Fibroblast of skin of abdomen (primary cell): ENCODE measurements around the gene GNG12.
A peak's percentile ranks its signal among the peaks of the same experiment; 100 is the strongest.

Experiments used
- DNase-seq: peaks from one replicate; pipeline ENCODE4 v3.0.0-alpha.2; 2013

GNG12 gene

DNA sequence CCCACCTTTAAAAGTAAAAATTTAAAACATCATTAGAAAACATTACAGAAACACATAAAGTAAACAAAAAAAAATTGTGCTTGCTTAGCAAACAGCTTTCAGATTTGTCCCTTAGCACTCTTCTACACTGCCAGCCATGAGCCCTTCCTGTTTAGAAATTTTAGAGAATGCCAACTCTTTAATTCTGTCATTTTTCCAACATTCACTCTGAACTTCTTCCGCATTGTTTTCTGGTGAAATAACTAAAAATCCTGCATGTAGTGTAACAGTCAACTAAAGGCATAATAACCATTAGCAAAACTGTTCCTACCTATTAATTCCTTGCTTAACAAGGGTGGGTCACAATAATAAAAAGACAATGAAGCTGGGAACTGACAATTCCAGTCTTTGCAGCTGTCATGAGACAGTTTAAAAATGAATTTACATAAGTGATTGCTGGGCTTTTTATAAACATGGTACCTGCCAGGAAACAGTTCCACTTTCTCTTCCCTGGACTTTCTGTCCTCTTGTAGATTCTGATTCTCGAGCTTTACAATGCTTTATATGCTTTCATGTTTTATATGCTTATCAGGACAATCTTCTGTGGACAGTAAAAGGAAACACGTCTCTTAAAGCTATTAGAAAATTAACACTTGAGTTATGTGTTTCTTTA, 19.0 kb downstream of the GNG12 start:
- no peak for DNase-seq

DNA sequence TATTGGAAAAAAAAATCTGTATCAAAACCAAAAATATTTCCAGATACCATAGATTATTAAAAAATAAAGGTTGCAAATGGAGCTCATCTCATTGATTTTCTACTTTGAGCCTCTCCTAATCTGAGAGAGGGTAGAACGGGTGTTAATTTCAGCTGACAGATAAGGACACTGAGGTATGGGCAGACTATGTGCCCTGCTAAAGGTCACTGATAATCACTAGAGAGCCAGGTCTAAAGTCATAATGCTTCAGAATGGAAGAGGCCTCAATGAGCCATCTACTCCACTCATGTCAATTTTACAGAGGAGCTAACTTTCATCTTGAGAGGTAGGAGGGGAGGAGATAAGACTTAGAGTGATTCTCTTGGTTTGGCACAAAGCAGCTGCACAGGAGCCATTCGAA, 21.0 kb downstream of the GNG12 start:
- no peak for DNase-seq

- no peak for DNase-seq
These were observed 21.5 kb downstream of the GNG12 start for GRCh38 chr1:67811781-67812180.

GRCh38 chr1:67809887-67810286, 23.4 kb downstream of the GNG12 start:
- DNase-seq = no peak

GRCh38 chr1:67807282-67807681, 26.0 kb downstream of the GNG12 start:
- DNase-seq = no peak

DNA sequence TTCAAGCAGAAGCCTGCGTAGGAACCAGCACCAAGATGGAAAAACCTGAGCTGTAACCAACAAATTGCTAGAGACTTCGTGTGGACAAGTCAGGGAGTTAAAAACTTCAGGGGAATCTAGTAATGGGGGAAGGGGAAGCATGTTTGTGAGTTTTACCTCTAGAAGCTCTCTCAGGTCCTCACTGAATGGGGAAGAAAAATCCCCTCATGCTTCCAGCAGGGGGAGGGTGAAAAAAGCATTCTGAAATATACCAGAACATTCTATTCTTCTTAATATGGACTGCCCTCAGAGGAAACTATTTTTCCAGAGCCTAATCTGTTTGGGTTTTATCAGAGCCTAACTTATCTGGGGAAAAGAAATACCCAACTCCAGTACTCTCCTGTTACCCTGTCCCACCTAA, 28.6 kb downstream of the GNG12 start:
- DNase-seq = no peak

DNA sequence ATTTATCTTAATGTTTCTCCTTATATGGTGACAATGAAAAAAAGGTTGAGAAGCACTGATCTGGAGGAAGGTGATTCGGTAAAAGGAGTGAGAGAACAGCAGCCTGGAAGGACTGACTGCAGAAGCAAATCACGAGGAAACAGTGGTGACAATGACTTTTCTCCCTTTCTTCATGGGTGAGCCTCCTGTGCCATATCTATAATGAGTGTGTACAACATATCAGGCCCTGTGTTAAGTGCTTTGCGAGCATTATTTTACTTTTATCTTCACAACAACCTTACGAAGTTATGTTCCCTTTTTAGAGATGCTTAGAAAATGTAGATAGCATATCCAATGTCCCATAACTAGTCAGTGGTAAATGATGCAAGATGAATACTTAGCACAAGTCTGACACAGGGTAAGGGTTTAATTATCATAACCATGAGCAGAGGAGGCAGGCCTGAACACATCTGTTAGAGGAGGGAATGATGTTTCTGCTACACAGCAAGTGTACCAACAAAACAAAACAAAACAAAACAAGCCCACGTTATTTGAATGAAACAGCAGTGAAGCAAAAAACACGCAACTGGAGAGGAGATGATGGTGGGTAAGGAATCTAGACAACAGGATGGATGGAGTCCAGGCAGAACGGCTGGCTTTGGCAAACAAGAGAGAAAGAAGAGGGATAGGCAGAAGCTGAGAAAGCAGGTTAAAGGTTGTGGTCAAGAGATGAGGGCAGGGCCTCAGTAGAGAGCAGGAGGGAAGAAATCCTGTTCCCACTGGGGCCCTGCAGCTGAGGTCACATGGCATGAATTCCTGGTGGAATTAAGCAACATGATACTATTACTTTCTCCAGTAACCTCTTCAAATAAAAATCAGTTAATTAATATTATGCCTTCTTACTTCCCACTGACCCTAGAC, 29.6 kb downstream of the GNG12 start:
- DNase-seq = peak; percentile 48

- no peak for DNase-seq
These were observed 30.7 kb downstream of the GNG12 start for GRCh38 chr1:67802565-67802964.

GRCh38 chr1:67801903-67802302, 31.4 kb downstream of the GNG12 start:
- DNase-seq = no peak

- no peak for DNase-seq
These were observed 37.9 kb downstream of the GNG12 start for GRCh38 chr1:67795179-67795912.

DNA sequence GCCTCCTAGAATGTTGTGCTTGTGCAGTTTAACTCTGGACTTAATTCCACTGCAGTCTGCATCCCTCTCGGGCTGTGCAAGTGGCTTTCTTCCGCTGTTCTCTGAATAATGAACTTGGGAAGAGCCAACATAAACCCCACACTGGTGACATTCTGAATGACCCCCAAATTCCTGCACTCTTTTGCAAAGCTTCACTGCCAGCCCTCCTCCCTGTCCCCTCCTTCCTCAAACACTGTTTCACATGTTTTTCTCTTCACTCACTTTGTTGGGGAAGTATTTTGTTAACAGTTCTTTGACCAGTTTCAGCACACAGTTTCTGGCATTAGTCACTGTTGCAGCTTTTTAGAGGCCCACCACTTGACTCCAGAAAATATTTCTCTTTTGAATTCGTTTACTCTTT, 39.7 kb downstream of the GNG12 start:
- peak; percentile 69 for DNase-seq

GRCh38 chr1:67792741-67793458, 40.4 kb downstream of the GNG12 start:
- DNase-seq = no peak

DNA sequence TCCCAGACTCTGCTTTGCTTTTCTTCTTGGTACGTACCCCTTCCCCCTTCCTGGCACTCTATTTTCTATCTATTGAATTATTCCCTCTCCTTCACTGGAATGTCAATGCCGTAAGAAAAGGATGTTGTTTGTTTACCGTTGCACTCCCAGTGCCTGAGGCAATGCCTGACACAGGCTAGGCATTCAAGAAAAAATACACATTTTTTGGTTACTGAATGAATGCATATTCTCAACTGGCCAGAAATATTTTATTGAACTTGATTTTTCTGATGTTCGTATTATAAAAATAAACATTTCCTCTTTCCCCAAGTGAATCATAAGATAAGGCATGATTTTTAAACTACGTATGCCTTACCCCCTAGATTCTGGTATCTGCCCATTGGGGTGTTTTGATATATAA, 41.2 kb downstream of the GNG12 start:
- DNase-seq = no peak

DNA sequence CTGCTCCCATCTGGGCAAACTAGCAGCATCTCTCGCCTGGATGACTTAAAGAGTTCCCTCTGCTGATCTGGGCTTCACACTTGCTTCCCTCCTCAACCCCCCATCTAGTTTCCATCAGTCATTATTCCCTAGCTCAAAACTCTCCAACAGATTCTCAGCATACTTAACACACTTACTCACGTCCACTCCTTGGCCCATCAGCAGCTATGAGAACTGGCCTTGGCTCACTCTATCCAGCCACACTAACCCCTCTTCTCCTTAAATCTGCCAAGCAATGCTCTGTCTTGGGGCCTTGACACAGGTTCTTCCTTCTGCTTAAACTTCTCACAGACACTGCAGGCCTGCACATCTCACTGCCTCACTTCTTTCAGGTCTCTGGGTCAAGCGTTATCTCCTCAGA, 41.6 kb downstream of the GNG12 start:
- peak; percentile 96 for DNase-seq

DNA sequence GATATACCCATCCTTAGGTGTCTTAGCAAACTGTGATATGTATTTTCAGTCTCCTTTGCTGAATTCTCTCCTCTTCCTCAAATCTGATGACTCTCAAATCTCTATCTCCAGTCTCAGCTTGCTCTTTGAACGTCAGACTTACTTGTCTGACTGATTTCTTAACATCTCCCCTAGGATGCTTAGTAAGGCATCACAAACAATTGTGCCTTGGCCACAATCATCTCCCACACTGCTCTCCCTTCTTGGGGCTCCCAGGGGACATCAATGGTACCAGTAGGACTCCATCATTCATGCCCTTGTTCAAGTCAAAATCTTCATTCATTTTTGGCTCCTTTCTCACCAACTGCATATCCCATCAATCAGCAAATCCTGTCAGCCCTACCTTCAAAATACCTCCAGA, 42.0 kb downstream of the GNG12 start:
- DNase-seq = no peak

GRCh38 chr1:67790201-67790692, 43.0 kb downstream of the GNG12 start:
- peak; percentile 57 for DNase-seq

GRCh38 chr1:67789551-67789950, 43.7 kb downstream of the GNG12 start:
- no peak for DNase-seq

- no peak for DNase-seq
These were observed 44.4 kb downstream of the GNG12 start for GRCh38 chr1:67788904-67789303.

- no peak for DNase-seq
These were observed 45.0 kb downstream of the GNG12 start for GRCh38 chr1:67788238-67788790.

GRCh38 chr1:67787746-67788145, 45.5 kb downstream of the GNG12 start:
- no peak for DNase-seq

GRCh38 chr1:67785847-67786753, 47.2 kb downstream of the GNG12 start:
- peak; percentile 37 for DNase-seq
